GM19043 (cell line): ENCODE data around the gene TSPAN18.

ENCODE experiments used
- ATAC-seq: cut with Tn5 transposase; IDR thresholded peaks from one replicate; pipeline ENCODE4 v1.9.1; 2021; ENCODE audit warnings: low read depth; ENCODE audit not compliant: unreplicated experiment

Gene TSPAN18

DNA sequence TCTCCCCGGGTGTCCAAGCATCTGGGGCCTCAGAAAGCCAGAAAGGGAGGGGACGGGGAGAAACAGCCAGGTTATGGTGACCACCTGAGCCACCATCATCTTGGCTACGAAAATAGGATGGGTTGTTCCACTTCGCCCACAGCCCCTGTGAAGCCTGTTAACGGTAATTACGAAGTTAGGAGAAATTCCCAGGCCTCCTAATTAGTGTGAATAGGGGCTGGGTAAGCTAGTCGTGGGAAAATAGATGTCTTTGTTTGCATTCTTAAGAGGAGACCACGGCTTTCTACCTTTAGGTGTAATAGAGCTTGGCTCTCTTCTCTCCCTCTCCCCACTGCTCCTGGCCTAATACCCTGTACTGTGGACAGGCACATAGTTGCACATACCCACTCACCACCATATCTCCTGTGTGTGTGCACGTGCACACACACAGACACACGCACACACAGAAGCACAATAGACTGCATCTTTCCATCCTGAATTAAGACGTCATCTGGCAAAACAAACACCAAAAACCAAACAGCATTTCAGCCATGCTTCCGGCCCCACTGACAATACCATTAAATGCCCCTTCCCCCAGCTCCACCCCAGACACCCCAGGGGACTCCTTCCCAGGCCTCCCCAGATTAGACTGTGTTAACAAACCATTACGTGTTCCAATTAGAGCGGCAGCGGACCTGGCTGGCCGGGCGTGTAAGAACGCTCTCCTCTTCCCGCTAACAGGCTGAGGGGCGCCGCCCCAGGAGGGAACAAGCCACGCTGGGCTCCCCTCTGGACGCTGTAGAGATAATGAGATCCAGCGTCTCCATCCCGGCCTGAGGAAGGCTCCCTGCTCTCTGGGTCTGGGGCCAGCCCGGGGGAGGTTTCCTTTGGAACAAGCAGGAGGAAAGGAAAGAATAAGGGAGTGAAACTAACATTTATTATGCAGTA lies 151.1 kb downstream of the TSPAN18 start:
- ATAC-seq = no peak

DNA sequence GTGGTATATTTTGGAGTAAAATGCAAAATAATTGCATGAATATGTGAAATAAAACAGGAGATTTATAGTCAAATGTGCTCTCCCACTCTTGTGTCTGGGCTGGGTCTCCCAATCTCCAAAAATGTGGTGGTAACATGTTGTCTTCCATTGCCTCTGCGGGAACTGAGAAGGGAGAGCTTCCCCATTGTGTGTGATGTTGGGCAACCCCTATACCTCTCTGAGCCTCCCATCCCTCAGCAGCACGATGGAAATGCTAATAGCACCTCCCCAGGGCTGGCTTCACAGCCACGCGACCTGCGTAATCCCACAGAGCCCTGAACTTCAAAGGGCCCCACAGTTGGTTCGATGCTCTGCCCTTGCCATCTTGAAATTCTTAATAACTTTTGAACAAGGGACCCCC lies 151.9 kb downstream of the TSPAN18 start:
- ATAC-seq = no peak

GRCh38 chr11:44879432-44879831 lies 152.7 kb downstream of the TSPAN18 start:
- no peak for ATAC-seq

DNA sequence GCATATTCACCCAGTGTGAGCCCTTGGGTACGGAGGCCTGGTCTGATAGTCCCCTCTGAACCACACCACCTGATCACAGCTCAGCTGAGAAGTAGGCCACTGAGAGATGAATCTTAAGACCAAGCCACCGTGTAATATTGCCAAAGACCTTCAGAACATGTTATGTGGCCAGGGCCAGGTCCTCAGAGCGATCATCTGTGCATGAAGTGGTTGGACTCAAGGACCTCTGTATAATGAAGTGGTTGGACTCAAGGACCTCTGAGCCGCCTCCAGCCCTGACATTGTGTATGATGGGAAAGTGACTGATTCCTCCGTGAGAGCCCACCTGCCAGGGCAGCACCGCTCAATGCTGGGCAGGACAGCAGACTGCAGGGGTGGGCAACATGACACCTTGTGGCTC lies 153.7 kb downstream of the TSPAN18 start:
- ATAC-seq = no peak

- ATAC-seq = no peak
These were observed 154.2 kb downstream of the TSPAN18 start for GRCh38 chr11:44880953-44881352.

- no peak for ATAC-seq
These were observed 156.5 kb downstream of the TSPAN18 start for GRCh38 chr11:44883277-44883676.

DNA sequence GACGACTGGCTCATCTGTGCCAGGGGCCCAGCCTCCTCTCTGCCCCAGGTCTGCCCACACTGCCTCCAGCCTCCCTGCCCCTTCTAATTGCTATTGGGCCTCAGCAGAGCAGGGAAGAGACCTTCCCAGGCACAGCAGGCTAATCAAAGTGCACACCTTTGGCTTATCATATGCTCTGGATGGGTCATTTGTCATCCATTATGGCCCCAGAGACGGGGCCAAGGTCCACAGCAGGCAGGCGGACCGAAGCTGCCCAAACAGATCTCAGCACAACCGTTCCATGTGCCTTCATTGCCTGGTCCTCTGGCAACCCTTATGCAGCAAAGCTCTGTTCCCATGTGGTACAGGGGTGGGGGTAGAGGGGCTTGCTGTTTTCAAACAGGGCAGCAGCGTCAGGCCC lies 157.3 kb downstream of the TSPAN18 start:
- no peak for ATAC-seq

DNA sequence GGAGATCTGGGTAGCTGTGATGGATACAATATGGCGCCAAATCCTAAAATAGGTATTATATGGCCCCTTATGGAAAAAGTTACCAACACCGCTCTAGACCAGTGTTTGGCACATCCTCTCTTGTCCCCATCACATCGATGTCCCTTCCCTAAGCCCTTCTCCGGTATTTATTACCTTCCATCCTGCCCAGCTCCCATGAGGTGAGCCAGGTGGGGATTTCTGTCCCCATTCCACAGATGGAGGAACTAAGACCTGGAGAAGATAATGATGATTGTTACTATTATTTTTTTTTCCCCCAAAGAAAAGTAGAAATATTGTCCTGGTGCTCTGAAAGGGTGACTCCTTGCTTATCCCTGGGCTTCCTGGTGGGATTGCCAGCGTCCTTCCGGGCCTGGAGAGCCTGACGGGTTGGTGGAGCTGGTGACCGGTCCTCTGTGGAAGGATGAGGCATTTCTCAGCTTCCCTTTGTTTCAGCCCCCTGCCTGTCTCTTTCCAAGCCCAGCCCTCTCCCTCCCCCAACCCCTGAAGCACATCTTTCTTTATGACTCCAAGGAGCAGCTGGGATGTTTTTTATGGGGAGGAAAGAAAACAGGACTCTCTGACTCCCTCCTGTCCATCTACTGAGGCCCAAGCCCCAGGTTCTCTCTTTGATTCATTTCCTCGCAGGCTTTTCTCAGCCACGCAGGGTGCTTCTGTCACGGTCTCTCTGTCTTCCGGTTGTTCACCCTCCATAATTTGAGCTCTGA lies 158.5 kb downstream of the TSPAN18 start:
- ATAC-seq = no peak

- ATAC-seq = no peak
These were observed 159.4 kb downstream of the TSPAN18 start for GRCh38 chr11:44885919-44886789.

DNA sequence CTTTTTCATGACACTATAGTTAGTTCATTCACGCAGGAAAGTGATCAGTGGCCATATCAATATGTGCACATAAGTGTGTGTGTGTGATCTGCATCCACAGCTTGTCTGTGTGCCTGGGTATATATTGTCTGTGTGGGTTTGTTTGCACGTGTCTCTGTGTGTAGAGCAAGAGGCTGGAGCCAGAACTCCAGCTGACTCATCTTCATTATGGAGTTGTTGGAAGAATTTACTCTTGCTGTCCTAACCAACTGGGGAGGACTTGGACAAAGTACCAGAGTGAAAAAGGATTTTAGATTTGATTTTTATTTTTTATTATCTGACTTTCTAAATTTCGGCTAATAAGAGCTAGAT lies 160.0 kb downstream of the TSPAN18 start:
- no peak for ATAC-seq

DNA sequence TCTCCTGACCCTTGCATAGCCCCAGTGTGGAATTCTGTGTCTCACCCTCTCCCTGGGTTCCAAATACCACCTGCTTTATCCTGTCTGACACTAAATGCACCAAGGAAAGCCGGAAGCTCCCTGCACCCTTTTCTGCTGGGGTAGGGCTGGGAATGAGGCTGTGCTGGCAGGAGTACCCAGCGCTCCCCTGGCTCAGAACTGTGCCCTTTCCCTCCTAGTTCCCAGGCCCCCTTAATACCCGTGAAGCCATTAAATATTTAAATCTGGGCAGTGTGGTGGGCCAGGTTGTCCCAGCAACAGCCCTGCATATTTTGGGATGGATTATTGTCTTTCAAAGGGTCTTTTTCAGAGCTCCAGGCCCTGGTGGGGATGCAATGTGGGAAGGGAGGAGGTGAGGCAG lies 160.9 kb downstream of the TSPAN18 start:
- ATAC-seq = no peak

DNA sequence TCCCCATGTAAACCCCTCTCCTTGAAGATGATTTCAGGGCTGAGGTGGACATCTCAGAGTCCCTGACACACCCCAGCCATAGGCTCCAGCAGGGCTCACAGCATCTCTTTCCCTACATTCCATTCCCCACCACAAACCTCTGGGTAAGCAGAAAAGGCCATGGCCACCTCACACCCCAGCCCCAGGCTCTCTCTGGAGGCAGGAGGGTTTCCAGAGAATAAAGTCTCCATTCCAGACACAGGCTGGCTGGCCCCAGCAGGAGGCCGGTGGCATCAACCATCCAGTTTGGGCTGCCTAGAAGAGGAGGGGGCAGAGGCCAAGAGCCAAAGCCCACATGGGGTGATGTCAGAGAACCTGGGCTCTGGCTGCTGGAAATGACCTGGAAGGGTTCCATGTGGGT lies 162.5 kb downstream of the TSPAN18 start:
- no peak for ATAC-seq

DNA sequence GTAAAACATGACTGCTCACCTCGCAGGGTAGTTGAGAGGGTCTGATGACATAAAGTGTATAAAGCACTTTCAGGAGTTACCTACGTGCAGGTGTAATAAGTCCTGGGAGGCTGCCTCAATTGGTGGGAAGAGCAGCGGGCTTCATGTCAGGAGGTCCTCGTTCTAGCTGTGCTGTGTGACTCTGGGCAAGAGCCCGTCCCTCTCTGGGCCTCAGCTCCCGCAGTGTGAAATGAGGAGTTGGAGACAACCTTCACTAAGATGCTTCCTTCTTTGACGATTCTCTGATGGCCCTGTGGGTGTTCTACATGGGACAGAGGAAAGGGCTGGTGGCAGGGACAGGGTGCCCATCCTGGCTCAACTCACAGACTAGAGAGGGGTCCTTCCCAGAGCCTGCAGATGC lies 166.1 kb downstream of the TSPAN18 start:
- no peak for ATAC-seq

GRCh38 chr11:44893308-44893822 lies 166.6 kb downstream of the TSPAN18 start:
- no peak for ATAC-seq

DNA sequence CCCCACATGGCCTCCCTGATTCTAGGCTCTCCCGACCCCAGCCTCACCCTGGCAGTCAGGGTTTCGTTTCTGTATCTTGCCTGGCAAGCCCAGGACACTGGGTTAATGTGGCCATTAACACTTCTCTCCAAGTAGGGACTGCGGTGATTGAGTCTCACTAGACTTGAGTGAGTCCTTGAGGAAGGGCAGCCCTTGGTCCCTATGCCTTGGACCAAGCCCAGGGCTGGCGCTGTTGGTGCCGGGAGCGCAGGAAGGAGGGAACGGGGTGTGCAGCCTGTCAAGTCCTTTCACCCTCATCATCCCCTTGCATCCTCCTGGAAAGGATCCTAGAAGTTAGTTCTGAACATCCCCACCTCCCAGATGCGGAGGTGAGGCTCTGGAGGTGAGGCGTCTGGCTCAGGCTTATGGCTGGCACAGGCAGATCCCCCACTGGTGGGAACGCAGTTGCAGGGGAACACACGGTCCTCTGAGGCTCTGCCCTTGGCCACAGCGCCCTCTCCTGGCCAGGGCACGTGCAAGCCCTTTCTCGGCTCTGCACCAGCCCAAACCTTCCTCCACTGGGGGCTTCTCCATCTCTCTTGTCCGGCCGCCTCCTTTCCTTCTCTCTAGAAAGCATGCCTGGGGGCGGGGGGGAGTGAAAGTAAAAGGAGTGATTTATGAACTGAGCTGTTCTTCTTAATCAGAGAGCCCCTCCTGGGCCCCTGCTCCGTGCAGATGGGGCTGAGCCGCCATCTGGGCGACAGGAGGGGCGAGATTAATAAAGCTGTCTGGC lies 167.3 kb downstream of the TSPAN18 start:
- ATAC-seq = no peak

GRCh38 chr11:44899959-44900358 lies 173.2 kb downstream of the TSPAN18 start:
- ATAC-seq = no peak

DNA sequence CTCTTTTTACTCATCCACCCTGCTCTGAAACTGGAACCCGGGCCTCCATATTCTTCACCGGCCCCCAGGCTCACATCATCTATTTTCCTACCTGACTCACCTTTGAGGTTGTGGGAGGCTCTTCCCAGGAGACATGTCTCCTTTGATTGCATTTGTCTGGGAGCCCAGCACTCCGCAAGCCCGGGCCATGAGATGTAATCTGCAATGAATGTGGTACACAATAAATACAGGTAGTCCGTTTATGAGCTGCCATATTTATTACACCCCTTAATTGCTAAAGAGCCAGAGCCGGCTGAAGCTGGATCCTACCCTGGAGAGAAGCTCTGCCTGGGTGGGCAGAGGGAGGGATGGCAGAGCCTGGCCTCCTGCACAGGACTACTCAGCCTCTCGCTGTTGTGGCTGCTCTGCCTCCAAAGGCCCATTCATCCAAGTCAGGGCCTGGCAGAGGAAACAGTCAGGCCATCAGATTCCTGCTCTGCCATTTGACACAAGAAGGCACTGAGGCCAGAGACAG lies 174.4 kb downstream of the TSPAN18 start:
- no peak for ATAC-seq

GRCh38 chr11:44901786-44902185 lies 175.0 kb downstream of the TSPAN18 start:
- no peak for ATAC-seq

GRCh38 chr11:44903035-44903434 lies 176.3 kb downstream of the TSPAN18 start:
- no peak for ATAC-seq

- ATAC-seq = no peak
These were observed 176.8 kb downstream of the TSPAN18 start for GRCh38 chr11:44903518-44903917.
